HepG2 (cell line): Measurements from ENCODE around the gene NFKB2. TPM values are rescaled to one million over a fixed set of nuclear protein-coding genes. Genes with fewer than 3 reads are reported as not detected.

ENCODE experiments used
- ATF7 ChIP-seq, 2 experiments: fragments of 450-650 bp in 1 of 2; sonication (generic) in 1 of 2; formaldehyde crosslinking in 1 of 2; IDR thresholded peaks; 2 replicates each; pipeline versions ENCODE4 v1.4.0 to v1.6.1; 2016 to 2020; ENCODE audit warnings: antibody characterized with exemption in 1 of 2, mild to moderate bottlenecking in 1 of 2, missing genetic modification reagents in 1 of 2
- BRD4 ChIP-seq: sonication (generic); formaldehyde crosslinking; IDR thresholded peaks from 2 replicates; pipeline ENCODE4 v1.4.0; 2020; ENCODE audit warnings: missing genetic modification reagents
- DNMT3B ChIP-seq: conservative IDR thresholded peaks from 2 replicates; pipeline ENCODE4 v1.6.1; 2016; ENCODE audit warnings: missing biosample characterization, control low read depth
- FLYWCH1 ChIP-seq: sonication (generic); formaldehyde crosslinking; IDR thresholded peaks from 2 replicates; pipeline ENCODE4 v1.8.1; 2023; ENCODE audit warnings: mild to moderate bottlenecking, missing genetic modification reagents
- MEIS1 ChIP-seq: sonication (generic); formaldehyde crosslinking; IDR thresholded peaks from 2 replicates; pipeline ENCODE4 v1.9.0; 2021; ENCODE audit warnings: mild to moderate bottlenecking, missing genetic modification reagents, moderate library complexity, borderline replicate concordance
- XBP1 ChIP-seq: sonication (generic); formaldehyde crosslinking; IDR thresholded peaks from 2 replicates; pipeline ENCODE4 v1.5.0; 2020; ENCODE audit warnings: missing genetic modification reagents
- ZNF468 ChIP-seq: sonication (generic); formaldehyde crosslinking; IDR thresholded peaks from 2 replicates; pipeline ENCODE4 v1.8.0; 2022; ENCODE audit warnings: mild to moderate bottlenecking, moderate library complexity, missing genetic modification reagents
- ZNF567 ChIP-seq: sonication (generic); formaldehyde crosslinking; IDR thresholded peaks from 2 replicates; pipeline ENCODE4 v1.8.1; 2023; ENCODE audit warnings: mild to moderate bottlenecking, missing genetic modification reagents, borderline replicate concordance
- polyA plus RNA-seq, 8 experiments: library from polyadenylated mRNA; depleted of rRNA in 3 of 8; stranded (reverse) in 7 of 8; unstranded in 1 of 8; fragments of >200 nt; fragmentation: Illumina TruSeq in 4 of 8; extraction: Trizol in 4 of 8; gene quantifications; 2 replicates each; pipeline versions ENCODE4 v1.2.1 to v1.2.3, GENCODE V29; 2011 to 2016; ENCODE audit warnings: low read depth in 4 of 8, missing spikeins in 1 of 8, mixed read lengths in 1 of 8; ENCODE audit not compliant: insufficient read depth in 1 of 8
- total RNA-seq, 5 experiments: library from RNA; depleted of rRNA; stranded (reverse); fragments of >200 nt; fragmentation: Illumina TruSeq; extraction: Trizol; gene quantifications; 2 replicates each; pipeline ENCODE4 v1.2.3, GENCODE V29; 2016; ENCODE audit warnings: low read depth in 1 of 5
- TF ChIP-seq, protein P1 (sequence below): sonication (generic); formaldehyde crosslinking; IDR thresholded peaks from 2 replicates; pipeline ENCODE4 v1.4.0; 2020; ENCODE audit warnings: mild to moderate bottlenecking, missing genetic modification reagents, borderline replicate concordance
- TF ChIP-seq, protein P2 (sequence below): sonication (generic); formaldehyde crosslinking; IDR thresholded peaks from 2 replicates; pipeline ENCODE4 v1.9.0; 2021; ENCODE audit warnings: missing genetic modification reagents, borderline replicate concordance
- TF ChIP-seq, protein P3 (sequence below): sonication (generic); formaldehyde crosslinking; IDR thresholded peaks from 2 replicates; pipeline ENCODE4 v1.4.0; 2020; ENCODE audit warnings: missing genetic modification reagents
- TF ChIP-seq, protein P4 (sequence below), 2 experiments: sonication (generic) in 1 of 2; formaldehyde crosslinking in 1 of 2; IDR thresholded peaks; 2 replicates each; pipeline versions ENCODE4 v1.5.1 to v1.6.1; 2011 to 2020; ENCODE audit warnings: borderline replicate concordance in 1 of 2, low read depth in 1 of 2, low read length in 1 of 2, mild to moderate bottlenecking in 1 of 2, missing genetic modification reagents in 1 of 2, moderate library complexity in 1 of 2

NFKB2 gene
- total and polyA plus RNA-seq, 2 of the 13 experiments (the other 11 are each of a cell fraction or from before 2014, with no cell fraction given), result 7.7 to 12.5 TPM

DNA sequence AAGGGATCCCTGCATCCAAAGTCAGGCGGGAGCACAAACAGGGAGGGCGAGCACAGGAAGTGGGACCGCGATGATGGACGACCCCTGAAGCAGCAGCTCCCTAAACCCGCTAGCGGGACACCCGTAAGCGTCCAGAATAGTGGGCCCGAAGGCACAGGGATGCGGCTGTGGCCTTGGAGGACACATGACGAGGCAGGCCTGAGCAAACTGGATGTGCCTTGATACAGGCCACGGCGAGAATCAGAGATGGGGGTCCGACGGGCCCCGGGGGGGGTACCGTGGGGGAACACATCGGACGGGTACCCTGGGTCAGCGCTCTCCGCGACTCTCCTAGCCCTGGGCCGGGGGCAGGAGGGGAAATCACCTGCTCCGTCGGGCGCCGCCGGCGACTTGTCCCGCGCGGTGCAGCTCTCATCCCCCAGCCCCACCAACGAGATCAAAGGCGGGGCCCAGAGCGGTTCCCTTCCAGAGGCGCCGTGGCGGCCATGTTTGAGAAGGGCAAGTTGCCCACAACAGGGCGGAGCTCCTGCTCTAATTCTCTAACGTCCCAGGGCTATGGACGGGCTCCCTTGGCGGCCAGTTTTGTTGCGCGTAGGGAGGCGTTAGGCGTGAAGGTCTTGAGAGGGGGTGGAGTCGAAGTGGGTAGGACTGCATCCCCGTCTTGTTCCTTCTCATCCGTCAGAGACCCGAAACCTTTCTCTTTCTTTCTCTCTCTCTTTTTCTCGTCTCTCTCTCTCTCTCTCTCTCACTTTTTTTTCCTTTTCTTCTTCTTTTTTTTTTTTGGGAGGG, 36.9 kb downstream of the NFKB2 start, which contains the start of gene CUEDC2 (continued):
- TF ChIP-seq, protein P1, sequence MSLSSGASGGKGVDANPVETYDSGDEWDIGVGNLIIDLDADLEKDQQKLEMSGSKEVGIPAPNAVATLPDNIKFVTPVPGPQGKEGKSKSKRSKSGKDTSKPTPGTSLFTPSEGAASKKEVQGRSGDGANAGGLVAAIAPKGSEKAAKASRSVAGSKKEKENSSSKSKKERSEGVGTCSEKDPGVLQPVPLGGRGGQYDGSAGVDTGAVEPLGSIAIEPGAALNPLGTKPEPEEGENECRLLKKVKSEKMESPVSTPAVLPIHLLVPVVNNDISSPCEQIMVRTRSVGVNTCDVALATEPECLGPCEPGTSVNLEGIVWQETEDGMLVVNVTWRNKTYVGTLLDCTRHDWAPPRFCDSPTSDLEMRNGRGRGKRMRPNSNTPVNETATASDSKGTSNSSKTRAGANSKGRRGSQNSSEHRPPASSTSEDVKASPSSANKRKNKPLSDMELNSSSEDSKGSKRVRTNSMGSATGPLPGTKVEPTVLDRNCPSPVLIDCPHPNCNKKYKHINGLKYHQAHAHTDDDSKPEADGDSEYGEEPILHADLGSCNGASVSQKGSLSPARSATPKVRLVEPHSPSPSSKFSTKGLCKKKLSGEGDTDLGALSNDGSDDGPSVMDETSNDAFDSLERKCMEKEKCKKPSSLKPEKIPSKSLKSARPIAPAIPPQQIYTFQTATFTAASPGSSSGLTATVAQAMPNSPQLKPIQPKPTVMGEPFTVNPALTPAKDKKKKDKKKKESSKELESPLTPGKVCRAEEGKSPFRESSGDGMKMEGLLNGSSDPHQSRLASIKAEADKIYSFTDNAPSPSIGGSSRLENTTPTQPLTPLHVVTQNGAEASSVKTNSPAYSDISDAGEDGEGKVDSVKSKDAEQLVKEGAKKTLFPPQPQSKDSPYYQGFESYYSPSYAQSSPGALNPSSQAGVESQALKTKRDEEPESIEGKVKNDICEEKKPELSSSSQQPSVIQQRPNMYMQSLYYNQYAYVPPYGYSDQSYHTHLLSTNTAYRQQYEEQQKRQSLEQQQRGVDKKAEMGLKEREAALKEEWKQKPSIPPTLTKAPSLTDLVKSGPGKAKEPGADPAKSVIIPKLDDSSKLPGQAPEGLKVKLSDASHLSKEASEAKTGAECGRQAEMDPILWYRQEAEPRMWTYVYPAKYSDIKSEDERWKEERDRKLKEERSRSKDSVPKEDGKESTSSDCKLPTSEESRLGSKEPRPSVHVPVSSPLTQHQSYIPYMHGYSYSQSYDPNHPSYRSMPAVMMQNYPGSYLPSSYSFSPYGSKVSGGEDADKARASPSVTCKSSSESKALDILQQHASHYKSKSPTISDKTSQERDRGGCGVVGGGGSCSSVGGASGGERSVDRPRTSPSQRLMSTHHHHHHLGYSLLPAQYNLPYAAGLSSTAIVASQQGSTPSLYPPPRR, result peak; percentile 48; the same call in 1 of the 2 replicates
- TF ChIP-seq BRD4 (CRISPR knock-in tag) (peak; percentile 28; the same call in 1 of the 2 replicates), ZNF468 (0 out of 2 replicates have a peak, but pooled peaks have one; percentile 47), MEIS1 (no peak), DNMT3B (CRISPR knock-in tag) (no peak), ZNF567 (no peak), ATF7 (IDR thresholded peaks at IDR 0.05) (no peak), ATF7 (CRISPR knock-in tag; IDR thresholded peaks at IDR 0.05) (no peak), XBP1 (CRISPR knock-in tag) (no peak), FLYWCH1 (CRISPR knock-in tag) (no peak)
- TF ChIP-seq, protein P2, sequence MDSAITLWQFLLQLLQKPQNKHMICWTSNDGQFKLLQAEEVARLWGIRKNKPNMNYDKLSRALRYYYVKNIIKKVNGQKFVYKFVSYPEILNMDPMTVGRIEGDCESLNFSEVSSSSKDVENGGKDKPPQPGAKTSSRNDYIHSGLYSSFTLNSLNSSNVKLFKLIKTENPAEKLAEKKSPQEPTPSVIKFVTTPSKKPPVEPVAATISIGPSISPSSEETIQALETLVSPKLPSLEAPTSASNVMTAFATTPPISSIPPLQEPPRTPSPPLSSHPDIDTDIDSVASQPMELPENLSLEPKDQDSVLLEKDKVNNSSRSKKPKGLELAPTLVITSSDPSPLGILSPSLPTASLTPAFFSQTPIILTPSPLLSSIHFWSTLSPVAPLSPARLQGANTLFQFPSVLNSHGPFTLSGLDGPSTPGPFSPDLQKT, result no peak
- TF ChIP-seq, protein P3, sequence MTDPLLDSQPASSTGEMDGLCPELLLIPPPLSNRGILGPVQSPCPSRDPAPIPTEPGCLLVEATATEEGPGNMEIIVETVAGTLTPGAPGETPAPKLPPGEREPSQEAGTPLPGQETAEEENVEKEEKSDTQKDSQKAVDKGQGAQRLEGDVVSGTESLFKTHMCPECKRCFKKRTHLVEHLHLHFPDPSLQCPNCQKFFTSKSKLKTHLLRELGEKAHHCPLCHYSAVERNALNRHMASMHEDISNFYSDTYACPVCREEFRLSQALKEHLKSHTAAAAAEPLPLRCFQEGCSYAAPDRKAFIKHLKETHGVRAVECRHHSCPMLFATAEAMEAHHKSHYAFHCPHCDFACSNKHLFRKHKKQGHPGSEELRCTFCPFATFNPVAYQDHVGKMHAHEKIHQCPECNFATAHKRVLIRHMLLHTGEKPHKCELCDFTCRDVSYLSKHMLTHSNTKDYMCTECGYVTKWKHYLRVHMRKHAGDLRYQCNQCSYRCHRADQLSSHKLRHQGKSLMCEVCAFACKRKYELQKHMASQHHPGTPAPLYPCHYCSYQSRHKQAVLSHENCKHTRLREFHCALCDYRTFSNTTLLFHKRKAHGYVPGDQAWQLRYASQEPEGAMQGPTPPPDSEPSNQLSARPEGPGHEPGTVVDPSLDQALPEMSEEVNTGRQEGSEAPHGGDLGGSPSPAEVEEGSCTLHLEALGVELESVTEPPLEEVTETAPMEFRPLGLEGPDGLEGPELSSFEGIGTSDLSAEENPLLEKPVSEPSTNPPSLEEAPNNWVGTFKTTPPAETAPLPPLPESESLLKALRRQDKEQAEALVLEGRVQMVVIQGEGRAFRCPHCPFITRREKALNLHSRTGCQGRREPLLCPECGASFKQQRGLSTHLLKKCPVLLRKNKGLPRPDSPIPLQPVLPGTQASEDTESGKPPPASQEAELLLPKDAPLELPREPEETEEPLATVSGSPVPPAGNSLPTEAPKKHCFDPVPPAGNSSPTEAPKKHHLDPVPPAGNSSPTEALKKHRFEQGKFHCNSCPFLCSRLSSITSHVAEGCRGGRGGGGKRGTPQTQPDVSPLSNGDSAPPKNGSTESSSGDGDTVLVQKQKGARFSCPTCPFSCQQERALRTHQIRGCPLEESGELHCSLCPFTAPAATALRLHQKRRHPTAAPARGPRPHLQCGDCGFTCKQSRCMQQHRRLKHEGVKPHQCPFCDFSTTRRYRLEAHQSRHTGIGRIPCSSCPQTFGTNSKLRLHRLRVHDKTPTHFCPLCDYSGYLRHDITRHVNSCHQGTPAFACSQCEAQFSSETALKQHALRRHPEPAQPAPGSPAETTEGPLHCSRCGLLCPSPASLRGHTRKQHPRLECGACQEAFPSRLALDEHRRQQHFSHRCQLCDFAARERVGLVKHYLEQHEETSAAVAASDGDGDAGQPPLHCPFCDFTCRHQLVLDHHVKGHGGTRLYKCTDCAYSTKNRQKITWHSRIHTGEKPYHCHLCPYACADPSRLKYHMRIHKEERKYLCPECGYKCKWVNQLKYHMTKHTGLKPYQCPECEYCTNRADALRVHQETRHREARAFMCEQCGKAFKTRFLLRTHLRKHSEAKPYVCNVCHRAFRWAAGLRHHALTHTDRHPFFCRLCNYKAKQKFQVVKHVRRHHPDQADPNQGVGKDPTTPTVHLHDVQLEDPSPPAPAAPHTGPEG (CRISPR knock-in tag), result no peak
- TF ChIP-seq, protein P4, sequence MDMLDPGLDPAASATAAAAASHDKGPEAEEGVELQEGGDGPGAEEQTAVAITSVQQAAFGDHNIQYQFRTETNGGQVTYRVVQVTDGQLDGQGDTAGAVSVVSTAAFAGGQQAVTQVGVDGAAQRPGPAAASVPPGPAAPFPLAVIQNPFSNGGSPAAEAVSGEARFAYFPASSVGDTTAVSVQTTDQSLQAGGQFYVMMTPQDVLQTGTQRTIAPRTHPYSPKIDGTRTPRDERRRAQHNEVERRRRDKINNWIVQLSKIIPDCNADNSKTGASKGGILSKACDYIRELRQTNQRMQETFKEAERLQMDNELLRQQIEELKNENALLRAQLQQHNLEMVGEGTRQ (IDR thresholded peaks at IDR 0.05; ENCODE audit: low read depth, low read length), result no peak
- TF ChIP-seq, protein P4 (CRISPR knock-in tag; IDR thresholded peaks at IDR 0.05; ENCODE audit: borderline replicate concordance), result no peak
